ENCODE results near the gene PDE4A. TPM values are rescaled to one million over a fixed set of nuclear protein-coding genes. Genes with fewer than 3 reads are reported as not detected.

PDE4A gene
- total and polyA plus RNA-seq, 2 donors (not counting 3 experiments of a cell fraction or from before 2014, with no cell fraction given) = 3.8 to 10.0 TPM

DNA sequence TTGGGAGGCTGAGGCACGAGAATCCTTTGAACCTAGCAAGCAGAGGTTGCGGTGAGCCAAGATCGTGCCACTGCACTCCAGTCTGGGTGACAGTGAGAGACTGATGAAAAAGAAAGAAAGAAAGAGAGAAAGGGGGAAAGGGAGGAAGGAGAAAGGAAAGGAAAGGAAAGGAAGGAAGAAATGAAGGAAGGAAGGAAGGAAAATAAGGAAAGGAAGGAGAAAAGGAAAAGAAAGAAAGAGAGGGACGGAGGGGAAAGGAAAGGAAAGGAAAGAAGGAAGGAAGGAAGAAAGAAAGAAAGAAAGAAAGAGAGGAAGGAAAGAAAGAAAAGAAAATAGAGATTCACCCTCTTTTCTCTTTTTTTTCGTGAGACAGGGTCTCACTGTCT is 8.7 kb downstream of the PDE4A start:
- TF ChIP-seq, protein P1, sequence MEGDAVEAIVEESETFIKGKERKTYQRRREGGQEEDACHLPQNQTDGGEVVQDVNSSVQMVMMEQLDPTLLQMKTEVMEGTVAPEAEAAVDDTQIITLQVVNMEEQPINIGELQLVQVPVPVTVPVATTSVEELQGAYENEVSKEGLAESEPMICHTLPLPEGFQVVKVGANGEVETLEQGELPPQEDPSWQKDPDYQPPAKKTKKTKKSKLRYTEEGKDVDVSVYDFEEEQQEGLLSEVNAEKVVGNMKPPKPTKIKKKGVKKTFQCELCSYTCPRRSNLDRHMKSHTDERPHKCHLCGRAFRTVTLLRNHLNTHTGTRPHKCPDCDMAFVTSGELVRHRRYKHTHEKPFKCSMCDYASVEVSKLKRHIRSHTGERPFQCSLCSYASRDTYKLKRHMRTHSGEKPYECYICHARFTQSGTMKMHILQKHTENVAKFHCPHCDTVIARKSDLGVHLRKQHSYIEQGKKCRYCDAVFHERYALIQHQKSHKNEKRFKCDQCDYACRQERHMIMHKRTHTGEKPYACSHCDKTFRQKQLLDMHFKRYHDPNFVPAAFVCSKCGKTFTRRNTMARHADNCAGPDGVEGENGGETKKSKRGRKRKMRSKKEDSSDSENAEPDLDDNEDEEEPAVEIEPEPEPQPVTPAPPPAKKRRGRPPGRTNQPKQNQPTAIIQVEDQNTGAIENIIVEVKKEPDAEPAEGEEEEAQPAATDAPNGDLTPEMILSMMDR (IDR thresholded peaks at IDR 0.05; ENCODE audit: extremely low read depth in 1 of 2, insufficient read depth in 1 of 2, low read depth in 1 of 2, low read length in 2 of 2) = no peak
- no peak for TF ChIP-seq JUN (IDR thresholded peaks at IDR 0.05; ENCODE audit: borderline replicate concordance, insufficient read depth, insufficient read length, low read depth)
- TF ChIP-seq, protein P2, sequence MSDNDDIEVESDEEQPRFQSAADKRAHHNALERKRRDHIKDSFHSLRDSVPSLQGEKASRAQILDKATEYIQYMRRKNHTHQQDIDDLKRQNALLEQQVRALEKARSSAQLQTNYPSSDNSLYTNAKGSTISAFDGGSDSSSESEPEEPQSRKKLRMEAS (IDR thresholded peaks at IDR 0.05; ENCODE audit: insufficient read depth, insufficient read length) = no peak
- no peak for TF ChIP-seq FOS (IDR thresholded peaks at IDR 0.05; ENCODE audit: borderline replicate concordance, insufficient read depth, low read length)
- no peak for TF ChIP-seq MYC (IDR thresholded peaks at IDR 0.05; ENCODE audit: low read depth, low read length)
- TF ChIP-seq POLR2AphosphoS5 (IDR thresholded peaks at IDR 0.05; ENCODE audit: insufficient read depth, low read depth, low read length) = no peak
- no peak for TF ChIP-seq GATA2 (IDR thresholded peaks at IDR 0.05; ENCODE audit: insufficient read depth, insufficient read length, low read depth, low read length)
- TF ChIP-seq POLR2A (IDR thresholded peaks at IDR 0.05; ENCODE audit: low read depth, low read length) = no peak
- no peak for TF ChIP-seq EZH2 (IDR thresholded peaks at IDR 0.05; ENCODE audit: borderline replicate concordance, low read depth, low read length, severe bottlenecking)
- Histone ChIP-seq H3K9ac (replicated peaks; ENCODE audit: extremely low read depth, insufficient read depth, low read length) (no peak overlapping the region), H3K79me2 (ENCODE audit: control insufficient read depth, insufficient read depth, low read length) (no peaks in the 10 kb centered on the region), H3K9me3 (replicated peaks; ENCODE audit: control insufficient read depth, insufficient read depth, low read length) (no peaks in the 10 kb centered on the region), H2AFZ (ENCODE audit: low read depth, low read length) (no peak overlapping the region), H3K36me3 (ENCODE audit: control insufficient read depth in 2 of 2, extremely low read depth in 1 of 2, insufficient read depth in 2 of 2, low read length in 2 of 2) (no peaks in the 10 kb centered on the region), H3K27me3 (ENCODE audit: control insufficient read depth in 2 of 2, insufficient read depth in 2 of 2, low read length in 2 of 2) (no peaks in the 10 kb centered on the region), H3K27ac (ENCODE audit: insufficient read depth, low read depth, low read length) (no peak overlapping the region), H3K4me3 (replicated peaks in 1 of 3; ENCODE audit: insufficient read depth in 1 of 3, low read depth in 1 of 3, low read length in 3 of 3) (no peak overlapping the region), H3K9me1 (replicated peaks; ENCODE audit: control insufficient read depth, extremely low read depth, insufficient read depth, low read length) (no peaks in the 10 kb centered on the region), H3K4me2 (ENCODE audit: insufficient read depth, low read length) (no peak overlapping the region), H3K4me1 (ENCODE audit: control insufficient read depth, extremely low read depth, insufficient read depth, low read length) (peaks cover 30% of the 10 kb centered on the region), H4K20me1 (replicated peaks; ENCODE audit: control insufficient read depth, extremely low read depth, insufficient read depth, low read length) (no peaks in the 10 kb centered on the region)
- no peak for DNase-seq (ENCODE audit: low read depth, low spot score)
- CTCF ChIA-PET = interaction anchor here (1.1 to 5.6 kb wide), 4 partner anchors 13 to 50 kb away, joined by 4 to 50 read pairs (median 4); no protein-coding TSS in a partner anchor
- dilution Hi-C loops (cut with MboI; ENCODE audit: extremely low pct_ligation_motif_present, low sequenced_read_pairs) = no loop called here
- intact Hi-C loops (cut with micrococcal nuclease) = no loop called here
- BruUV-seq (replicated peaks) = no TSS peak
- POLR2A ChIA-PET = interaction anchor here (0.7 kb wide), 1 partner anchor 308 kb away, joined by 3 read pairs; no protein-coding TSS in a partner anchor
- no peak for FAIRE-seq

Data from endothelial cell of umbilical vein (primary cell).